ENCODE results near the gene PLK1.
"Not testable (repeated sequence)": the region's sequence is repeated elsewhere in the genome, so short reads cannot be mapped to it uniquely, and the experiment has no call there.

The PLK1 gene

DNA sequence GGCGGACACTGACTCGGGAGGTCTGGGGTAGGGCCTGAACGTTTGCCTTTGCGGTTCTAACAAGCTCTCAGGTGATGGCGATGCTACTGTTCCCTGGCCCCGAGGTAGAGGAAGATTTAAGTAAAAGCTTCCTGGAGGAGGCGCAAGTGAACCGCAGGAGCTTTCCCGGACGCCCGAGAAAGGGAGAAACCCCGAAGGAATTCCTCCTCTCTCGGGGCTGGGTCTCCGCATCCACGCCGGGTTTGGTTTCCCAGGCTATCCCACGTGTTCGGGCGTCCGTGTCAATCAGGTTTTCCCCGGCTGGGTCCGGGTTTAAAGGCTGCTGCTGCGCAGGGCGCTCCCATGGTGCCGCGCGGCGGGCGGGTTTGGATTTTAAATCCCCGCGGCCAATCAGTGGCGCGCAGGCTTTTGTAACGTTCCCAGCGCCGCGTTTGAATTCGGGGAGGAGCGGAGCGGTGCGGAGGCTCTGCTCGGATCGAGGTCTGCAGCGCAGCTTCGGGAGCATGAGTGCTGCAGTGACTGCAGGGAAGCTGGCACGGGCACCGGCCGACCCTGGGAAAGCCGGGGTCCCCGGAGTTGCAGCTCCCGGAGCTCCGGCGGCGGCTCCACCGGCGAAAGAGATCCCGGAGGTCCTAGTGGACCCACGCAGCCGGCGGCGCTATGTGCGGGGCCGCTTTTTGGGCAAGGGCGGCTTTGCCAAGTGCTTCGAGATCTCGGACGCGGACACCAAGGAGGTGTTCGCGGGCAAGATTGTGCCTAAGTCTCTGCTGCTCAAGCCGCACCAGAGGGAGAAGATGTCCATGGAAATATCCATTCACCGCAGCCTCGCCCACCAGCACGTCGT lies at the start of gene PLK1:
Gene PLK1, plus strand, starts transcription at position 460 of the 844 bp plus-strand sequence. Its CDS starts 44 bp downstream, at position 504.
- peak; percentile 81 for DNase-seq

DNA sequence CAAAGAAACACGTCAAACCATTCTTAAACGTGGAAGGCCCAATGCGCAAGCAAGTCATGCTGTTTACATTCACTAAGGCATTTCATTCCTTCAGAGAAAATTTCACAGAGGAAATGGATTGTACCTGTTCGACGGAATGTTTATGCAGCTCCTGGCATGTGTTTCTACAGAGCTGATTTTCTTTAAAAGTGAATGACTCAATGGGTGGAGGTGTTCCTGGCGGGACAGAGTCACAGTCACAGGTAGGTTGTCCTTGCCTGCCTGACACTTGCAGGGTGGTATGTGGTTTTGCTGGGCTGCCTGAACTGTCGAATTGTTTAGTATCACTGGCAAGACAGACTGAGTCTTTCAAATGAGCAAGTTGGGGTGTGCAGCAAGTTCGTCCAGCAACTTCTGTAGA lies 49.2 kb upstream of the PLK1 start:
- DNase-seq: no peak

DNA sequence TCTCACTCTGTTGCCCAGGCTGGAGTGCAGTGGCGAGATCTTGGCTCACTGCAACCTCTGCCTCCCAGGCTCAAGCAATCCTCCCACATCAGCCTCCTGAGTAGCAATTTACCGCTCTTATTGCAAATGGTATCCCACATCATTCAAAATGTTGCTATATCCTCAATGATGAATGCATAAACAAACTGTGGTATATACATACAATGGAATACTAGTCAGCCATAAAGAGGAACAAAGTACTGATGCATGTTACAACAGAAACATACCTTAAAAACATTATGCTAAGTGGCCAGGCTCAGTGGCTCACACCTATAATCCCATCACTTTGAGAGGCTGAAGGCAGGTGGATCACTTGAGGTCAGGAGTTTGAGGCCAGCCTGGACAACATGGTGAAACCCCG lies 46.8 kb upstream of the PLK1 start:
- DNase-seq: not testable (repeated sequence)

DNA sequence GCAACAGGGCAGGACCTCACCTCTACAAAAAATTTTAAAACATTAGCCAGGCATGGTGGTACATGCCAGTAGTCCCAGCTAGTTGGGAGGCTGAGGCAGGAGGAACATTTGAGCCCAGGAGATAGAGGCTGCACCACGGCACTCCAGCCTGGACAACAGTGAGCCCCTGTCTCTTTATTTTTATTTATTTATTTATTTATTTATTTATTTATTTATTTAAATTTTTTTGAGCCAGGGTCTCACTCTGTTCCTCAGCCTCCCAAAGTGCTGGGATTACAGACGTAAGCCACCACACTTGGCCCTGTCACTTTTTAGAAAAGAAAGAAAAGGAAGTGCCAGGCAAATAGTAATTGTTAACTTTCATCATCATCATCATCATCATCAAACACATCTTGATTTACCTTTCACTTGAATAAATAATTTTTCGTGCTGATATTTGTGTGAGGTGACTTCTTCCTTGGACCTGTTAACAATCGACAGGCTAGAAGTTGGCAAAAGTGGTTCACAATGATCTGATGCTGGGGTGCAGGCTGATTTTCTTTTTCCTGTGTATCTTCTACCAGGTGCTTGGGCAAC lies 44.1 kb upstream of the PLK1 start:
- DNase-seq: no peak

DNA sequence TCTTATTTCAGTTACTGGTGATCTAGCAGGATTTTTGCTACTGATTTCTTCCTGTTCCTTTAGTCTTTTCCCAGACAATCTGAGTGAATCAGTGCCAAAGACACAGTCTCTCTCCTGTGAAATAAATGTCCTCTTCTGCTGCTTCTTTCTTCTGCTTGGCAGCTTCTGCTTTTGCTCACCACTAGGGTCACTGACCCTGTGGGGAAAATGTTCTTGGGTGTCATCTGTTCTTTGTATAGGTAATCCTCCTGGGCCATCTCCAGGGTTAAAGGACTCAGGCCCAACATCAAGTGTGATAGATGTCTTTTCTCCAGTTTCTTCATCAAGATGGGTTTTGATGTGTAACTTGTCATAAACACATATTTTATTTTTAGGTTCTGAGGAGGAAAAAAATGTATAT lies 42.7 kb upstream of the PLK1 start:
- no peak for DNase-seq

DNA sequence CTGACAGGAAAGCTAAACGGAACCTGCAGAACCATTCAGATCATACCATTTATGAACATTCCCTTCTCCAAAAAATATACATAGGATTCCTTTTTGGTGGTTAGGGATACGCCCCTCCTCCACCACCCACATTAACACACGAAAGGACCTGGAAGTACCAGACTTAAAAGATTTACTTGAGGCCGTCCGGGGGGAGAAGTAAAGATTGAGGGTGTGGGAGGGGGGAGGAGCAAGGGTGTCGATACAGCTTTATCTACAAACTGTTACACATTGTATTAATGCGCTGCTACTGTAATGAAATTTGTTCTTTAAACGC lies 38.1 kb upstream of the PLK1 start:
- DNase-seq: peak; percentile 1

DNA sequence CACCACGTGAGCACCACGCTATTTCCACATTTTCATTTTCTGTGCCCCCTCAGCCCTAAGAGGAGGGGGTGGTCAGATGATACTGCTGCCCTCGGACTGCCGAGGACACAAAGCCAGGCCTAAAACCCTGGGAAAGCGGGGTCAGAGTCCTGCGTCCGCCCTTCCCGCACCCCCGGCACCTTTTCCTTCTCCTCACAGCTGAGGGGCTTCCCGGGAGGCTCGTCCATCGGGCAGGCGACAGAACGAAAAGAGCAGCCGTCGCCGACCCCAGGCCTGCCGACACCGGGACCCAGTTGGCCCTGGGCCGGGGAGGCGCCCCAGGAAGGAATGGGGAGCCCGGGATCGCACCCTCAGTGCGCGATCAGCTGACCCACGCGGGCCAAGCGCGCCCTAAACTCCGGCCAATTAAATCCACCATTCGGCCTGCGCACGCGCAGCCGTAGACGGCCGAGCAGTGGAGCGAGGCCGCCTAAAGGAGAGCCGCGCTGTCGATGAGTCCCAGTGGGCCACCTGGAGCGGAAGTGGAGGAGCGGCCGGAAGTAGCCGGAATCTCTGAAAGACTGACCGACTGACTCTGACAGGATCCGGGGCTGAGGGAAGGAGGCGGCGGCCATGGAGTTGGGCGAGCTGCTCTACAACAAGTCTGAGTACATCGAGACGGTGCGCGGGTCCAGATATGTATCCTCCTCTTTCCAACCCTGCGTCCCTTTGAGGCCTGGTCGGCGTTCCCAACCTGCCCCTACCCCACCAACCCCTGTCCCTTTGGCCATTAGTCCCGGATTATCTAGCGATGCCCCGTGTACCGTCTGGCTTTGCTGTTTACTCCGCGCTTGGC lies 37.5 kb upstream of the PLK1 start, which contains the start of the genes DCTN5 and PALB2:
Gene DCTN5, plus strand, starts transcription at position 536 of the 835 bp plus-strand sequence. Its CDS starts 77 bp downstream, at position 613.
Gene PALB2, minus strand, starts transcription at position 380 of the 835 bp plus-strand sequence. Its CDS starts 153 bp downstream, at position 227.
- peak; percentile 92 for DNase-seq

DNA sequence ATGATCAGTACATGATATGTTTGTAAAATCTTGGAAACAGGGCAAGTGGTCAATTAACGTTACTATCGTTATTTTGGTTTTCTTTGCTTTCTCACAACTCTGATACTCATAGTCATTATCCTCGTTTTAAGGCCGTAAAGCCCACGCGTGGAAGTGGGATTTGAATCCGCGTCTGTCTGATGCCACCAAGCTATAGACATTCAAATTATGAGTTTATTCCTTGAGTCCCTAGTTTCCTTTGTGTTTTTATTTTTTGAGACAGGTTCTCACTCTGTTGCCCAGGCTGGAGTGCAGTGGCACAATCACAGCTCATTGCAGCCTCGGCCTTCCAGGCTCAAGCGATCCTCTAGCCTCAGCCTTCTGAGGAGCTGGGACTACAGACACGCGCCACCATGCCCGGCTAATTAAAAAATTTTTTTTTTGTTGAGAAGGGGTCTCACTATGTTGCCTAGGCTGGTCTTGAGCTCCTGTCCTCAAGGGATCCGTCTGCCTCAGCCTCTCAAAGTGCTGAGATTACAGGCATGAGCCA lies 36.4 kb upstream of the PLK1 start:
- no peak for DNase-seq

DNA sequence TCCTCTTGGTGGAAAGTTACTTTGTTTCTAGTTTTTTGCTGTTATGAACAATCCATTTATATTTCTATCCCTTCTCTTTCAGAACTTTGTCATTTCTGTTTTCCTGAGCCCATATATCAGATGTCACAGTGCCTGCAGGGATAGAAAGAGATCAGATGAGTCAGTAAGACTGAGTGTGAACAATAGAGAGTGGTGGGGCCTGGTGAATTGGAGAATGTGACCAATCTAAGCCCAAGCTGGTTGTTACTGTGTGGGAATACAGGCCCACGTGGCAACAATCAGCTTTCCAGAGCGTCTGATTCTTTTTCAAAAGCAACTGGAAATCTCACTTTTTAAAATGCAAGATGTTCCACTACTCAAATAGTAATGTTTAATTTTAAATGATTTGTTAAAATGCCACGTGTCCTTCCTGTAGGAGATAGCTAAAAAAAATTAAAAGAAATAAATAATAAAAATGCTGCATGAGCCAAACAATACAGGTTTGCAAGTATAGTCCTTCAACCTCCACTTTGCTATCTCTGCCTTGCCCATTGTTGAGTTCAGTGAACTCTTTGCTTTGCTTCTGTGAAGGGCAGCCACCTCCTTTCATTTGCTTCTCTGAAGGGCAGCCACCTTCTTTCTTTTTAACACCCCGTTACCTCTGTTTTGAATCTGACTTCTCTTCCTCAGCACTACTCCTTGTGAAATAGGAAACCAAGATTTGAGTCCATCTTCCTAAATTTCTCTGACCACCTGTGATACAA lies 27.8 kb upstream of the PLK1 start:
- no peak for DNase-seq

DNA sequence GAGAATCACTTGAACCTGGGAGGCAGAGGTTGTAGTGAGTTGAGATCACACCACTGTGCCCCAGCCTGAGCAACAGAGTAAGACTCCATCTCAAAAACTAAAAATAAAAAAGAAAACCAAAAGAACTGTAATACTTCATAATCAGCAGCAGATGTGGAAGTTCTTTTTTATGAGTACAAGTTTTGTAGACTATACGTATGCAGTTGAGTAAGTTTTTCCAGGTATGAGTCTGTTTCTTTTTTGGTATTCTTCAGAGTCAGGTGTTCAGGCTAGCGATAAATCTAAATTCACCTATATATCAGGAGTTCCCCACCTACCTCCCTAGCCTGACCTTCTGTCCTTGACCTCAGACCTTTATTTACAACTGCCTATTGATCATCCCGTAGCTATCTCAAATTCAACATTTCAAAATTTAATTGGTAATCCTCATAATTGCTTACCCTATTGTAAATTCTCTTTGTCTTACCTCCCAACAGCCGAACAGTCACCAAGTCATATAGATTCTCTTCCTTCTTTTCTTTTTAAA lies 26.7 kb upstream of the PLK1 start:
- DNase-seq: no peak

DNA sequence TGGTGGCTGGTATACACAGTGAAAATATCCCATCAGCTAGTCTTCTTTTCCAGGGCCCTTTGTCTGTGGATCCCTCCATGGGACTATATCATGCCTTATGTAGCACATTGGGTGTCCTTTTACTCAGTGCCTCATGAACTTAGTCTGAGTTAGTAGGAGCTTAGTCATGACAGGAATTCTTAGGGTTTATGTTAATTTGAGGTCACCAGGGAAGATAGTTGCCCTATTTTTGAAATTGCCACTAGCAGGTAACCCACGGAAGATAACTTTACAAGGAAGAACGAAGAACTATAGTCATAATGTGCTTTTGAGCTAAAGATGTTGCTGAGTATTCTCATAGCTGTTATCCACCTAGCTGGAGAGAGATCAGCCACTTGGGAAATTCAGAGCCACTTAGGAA lies 14.8 kb upstream of the PLK1 start:
- no peak for DNase-seq

DNA sequence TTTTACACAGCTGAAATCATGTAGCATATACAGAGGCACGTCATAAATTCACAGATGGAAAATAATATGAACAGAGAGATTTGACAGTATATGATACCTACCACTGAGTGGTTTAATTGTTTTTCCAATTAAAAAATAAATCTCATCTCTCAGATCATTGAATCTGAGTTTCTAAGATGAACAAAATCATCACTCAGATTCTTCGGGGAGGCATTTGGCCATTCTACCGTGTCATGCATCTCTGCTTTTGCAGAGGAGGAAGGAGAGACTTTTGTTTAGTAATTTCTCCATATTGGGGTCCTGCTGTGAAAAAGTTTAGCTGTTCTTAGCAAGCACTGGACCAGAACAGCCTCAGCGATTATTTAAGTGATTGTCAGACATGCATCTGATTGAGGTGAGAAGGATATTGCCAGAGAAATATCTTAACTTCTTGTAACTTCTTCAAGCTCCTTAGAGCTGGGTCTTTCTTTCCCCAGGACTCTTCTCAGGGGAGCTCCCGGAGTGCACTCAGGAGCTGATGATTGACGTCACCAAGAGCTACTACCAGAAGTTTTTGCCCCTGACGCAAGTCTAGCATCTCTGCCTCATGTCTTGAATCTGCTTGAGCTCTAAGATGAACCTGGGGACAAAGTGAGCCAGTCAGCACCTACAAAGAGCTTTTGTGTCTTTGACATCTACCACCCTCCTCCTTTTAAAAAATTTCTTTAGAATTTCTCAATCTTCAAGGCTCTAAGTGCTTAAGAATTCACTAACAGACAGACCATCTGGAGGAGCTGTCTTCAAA lies 11.9 kb upstream of the PLK1 start:
- no peak for DNase-seq

DNA sequence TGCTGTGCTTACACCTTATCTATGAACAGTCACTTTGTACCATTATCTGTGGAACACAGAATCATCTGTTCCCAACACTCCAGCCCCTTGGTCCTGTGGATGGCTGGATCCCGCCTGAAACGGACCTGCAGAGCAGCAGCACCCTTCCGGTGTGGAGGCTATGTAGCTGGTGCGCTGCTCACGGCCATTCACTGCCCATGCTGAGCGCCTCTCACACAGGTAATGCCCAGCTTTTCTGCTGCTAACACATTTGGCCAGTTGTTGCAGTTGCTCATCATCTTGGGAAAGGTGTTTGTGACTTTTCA lies 11.4 kb upstream of the PLK1 start:
- DNase-seq: no peak

DNA sequence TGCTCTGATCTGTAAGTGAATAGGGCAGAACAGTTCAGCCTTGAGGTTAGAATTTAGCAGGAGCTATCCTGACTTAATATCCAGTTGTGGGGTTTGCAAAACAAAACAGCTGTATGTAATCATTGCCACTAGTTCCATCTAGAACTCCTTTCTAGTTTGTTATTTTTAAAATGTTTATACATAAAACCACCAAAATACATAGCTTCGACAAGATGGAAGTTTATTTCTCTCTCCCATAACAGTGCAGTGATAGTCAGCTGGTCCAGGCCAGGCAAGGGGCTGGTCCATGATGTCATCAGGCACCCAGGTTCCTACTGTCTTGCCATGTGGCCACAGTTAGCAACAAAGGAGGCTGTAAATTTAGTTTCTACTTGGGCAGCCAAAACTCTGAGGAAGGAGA lies 10.5 kb upstream of the PLK1 start:
- DNase-seq: no peak

DNA sequence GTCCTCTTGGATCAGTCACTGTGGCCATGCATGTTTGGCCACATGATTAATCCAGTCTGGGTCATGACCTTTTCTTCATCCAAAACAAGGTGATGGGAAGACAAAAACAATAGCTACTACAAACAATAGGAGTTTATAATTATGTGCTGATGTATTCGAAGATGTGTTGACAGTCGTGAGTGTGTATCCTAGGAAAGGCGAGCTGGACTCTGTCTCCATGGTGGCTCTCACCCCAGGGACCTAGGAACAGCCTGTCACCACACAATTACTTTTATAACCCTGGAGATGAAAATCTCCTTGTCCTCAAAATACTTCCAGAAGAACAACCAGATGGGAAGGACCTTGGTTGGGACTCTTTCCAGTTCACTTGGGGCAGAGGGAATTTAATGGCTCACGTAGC lies 9.8 kb upstream of the PLK1 start:
- no peak for DNase-seq

DNA sequence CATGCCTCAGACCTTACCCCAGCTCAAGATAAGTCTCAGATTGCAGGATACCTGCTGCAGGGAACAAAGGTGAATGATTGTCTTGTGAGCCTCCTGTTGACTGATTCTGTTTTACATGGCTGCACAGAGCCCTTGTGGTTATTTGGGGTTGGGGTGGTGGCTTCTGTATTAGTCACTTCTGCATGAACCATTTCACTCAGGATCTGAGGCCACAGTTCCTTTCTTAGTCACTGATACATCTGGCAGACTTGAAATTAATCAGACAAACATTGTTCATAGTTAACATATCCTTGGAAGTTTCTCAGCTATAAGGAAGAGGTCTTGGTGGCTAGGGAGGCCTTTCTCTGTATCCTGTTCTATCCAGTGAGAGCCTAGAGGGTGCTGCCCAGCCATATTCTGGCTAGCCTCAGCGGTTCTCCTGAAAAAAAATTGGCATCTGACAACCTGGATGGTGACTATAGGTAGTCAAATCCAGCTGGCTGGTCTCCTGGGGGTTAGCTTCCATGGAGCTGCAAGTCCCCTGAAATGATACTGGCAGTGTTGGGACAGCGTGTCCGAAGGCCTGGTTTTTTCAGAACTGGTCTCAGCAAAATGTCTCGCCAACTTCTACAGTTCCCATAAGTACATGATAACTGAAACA lies 8.4 kb upstream of the PLK1 start:
- DNase-seq: no peak

DNA sequence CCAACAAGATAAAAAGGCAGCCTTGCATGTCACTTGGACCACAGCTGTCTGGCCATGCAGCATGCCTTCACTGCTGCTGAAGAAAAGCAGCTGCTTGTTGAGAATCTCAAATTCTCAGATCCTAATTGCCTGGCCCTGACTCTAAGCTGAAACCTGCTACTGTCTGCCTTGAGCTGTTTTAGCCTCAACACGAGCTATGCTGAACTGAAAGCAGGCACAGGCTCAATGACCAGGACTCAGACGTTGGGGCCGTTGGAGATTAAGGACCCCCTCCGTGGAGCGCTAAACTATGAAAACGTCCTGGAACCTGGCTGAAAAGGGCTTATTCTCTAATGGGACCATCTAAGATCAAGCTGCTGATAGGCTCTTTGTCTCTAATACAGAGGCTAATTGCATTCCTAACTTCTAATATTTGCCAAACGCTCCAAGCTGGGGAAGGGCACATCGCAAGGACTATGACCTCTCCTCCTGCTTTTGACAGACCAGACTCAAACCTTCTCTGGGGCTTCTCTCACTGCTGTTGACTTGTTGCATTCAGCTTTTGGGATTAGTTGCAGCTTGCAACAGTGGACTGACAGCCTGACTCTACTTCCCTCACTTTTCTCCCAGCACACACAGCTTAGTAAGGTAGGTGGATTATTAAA lies 4.6 kb upstream of the PLK1 start:
- no peak for DNase-seq

DNA sequence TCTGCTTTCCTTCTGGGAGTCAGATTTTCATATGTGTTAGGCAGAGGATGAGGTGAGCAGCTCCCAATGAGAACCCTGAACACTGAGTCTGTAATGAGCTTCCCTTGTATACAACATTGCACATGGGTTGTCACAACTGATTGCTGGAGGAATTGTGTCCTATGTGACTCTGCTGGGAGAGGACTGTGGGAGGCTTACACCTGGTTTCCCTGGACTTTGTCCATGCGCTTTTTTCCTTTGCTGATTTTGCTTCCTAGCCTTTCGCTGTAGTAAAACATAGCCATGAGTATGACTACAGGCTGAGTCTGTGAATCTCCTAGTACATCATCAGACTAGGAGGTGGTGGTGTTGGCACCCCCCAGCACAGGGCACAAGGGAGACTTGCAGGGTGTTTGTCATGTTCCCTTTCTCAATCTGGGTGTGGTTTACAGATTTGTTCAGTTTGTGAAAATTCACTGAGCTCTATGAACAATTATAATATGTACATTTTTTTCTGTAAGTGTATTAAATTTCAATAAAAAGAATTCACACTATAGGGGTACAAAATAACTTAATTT lies 1.7 kb upstream of the PLK1 start:
- no peak for DNase-seq

DNA sequence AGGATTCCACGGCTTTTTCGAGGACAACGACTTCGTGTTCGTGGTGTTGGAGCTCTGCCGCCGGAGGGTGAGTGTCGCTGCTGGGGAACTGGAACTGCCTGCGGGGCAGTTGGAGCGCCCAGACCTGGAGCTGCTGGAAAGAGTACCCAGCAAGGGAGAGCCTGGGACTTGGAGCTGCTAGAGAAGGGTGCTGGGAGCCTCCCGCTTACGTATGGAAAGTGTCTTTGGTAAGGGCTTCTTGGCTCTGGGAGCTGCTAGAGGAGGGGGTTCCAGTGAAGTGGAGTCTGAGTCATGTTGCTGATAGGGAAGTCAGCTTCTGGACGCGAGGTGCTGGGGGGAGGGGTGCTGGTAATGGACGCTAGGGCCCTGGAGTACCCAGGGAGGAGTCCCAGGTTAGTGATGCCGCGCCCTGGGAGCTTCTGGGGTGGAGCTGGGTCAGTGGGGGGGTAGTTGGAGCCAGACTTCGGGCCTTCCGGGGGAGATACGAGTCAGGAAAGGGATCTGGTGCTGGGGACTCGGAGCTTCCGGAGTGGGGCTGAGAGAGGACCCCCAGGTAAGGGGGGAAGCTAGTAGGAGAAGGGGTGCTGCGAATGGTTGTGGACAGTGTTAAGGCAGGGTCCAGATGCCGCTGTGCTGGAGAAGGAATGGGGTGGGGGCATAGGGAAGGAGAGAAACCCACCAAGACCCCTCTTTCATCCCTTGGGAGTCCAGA lies 741 bp downstream of the PLK1 start:
- peak; percentile 17 for DNase-seq

DNA sequence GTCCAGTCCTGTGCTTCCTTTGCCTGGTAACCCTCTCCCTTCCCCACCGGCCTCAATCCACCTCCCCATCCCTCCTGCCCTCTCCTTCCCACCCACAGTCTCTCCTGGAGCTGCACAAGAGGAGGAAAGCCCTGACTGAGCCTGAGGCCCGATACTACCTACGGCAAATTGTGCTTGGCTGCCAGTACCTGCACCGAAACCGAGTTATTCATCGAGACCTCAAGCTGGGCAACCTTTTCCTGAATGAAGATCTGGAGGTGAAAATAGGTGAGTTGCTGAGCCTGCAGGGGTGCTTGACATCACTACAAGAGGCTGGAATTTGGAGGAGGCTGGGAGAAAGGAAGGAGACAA lies 1.3 kb downstream of the PLK1 start:
- no peak for DNase-seq

All from NCI-H1092 treated with DMSO at 0.1 percent for 48 hours (cell line).